ENCODE data around the gene RELN.

RELN gene

GRCh38 chr7:103622274-103622673 is 367.2 kb downstream of the RELN start:
- H3K9me2 ChIP-seq (ENCODE audit: low read depth, low read length) = no peaks in the 10 kb centered on the region
- H3K27ac ChIP-seq (ENCODE audit: low read depth, low read length, poor library complexity, severe bottlenecking) = no peak overlapping the region
- H3K4me2 ChIP-seq (ENCODE audit: low read length) = no peak overlapping the region
- no peaks in the 10 kb centered on the region for H3K27me3 ChIP-seq (ENCODE audit: insufficient read depth, low read length)
- TF ChIP-seq CTCF (IDR thresholded peaks at IDR 0.05; ENCODE audit: low read length) = no peak
- TF ChIP-seq EZH2 (IDR thresholded peaks at IDR 0.05; ENCODE audit: borderline replicate concordance, low read length) = no peak
- H3K4me3 ChIP-seq (ENCODE audit: low read depth, low read length, poor library complexity, severe bottlenecking) = no peak overlapping the region
- no peaks in the 10 kb centered on the region for H3K9me3 ChIP-seq (ENCODE audit: low read length)
- H3K79me2 ChIP-seq (ENCODE audit: insufficient read depth, low read length) = no peaks in the 10 kb centered on the region
- no peaks in the 10 kb centered on the region for H3F3A ChIP-seq (ENCODE audit: insufficient read depth, low read length)
- no peak overlapping the region for H2AFZ ChIP-seq (ENCODE audit: low read length)
- no peaks in the 10 kb centered on the region for H3K36me3 ChIP-seq (ENCODE audit: insufficient read depth, low read length)
- no peaks in the 10 kb centered on the region for H3K4me1 ChIP-seq (ENCODE audit: insufficient read depth, low read length, severe bottlenecking)
- no peak overlapping the region for H3K9ac ChIP-seq (ENCODE audit: low read length)
- no peaks in the 10 kb centered on the region for H4K20me1 ChIP-seq (ENCODE audit: insufficient read depth, low read length)

- no peaks in the 10 kb centered on the region for H3F3A ChIP-seq (ENCODE audit: insufficient read depth, low read length)
- TF ChIP-seq EZH2 (IDR thresholded peaks at IDR 0.05; ENCODE audit: borderline replicate concordance, low read length) (no peak), CTCF (IDR thresholded peaks at IDR 0.05; ENCODE audit: low read length) (peak; percentile 17; the same call in 1 of the 2 replicates)
- H3K9ac ChIP-seq (ENCODE audit: low read length) = no peak overlapping the region
- no peaks in the 10 kb centered on the region for H3K9me2 ChIP-seq (ENCODE audit: low read depth, low read length)
- H3K36me3 ChIP-seq (ENCODE audit: insufficient read depth, low read length) = no peaks in the 10 kb centered on the region
- H3K27ac ChIP-seq (ENCODE audit: low read depth, low read length, poor library complexity, severe bottlenecking) = no peak overlapping the region
- no peaks in the 10 kb centered on the region for H3K79me2 ChIP-seq (ENCODE audit: insufficient read depth, low read length)
- H4K20me1 ChIP-seq (ENCODE audit: insufficient read depth, low read length) = no peaks in the 10 kb centered on the region
- H3K27me3 ChIP-seq (ENCODE audit: insufficient read depth, low read length) = no peaks in the 10 kb centered on the region
- H2AFZ ChIP-seq (ENCODE audit: low read length) = no peak overlapping the region
- no peak overlapping the region for H3K4me2 ChIP-seq (ENCODE audit: low read length)
- no peaks in the 10 kb centered on the region for H3K4me1 ChIP-seq (ENCODE audit: insufficient read depth, low read length, severe bottlenecking)
- no peaks in the 10 kb centered on the region for H3K9me3 ChIP-seq (ENCODE audit: low read length)
- no peak overlapping the region for H3K4me3 ChIP-seq (ENCODE audit: low read depth, low read length, poor library complexity, severe bottlenecking)
These were observed 375.5 kb downstream of the RELN start for GRCh38 chr7:103613655-103614642.

- H2AFZ ChIP-seq (ENCODE audit: low read length) = no peak overlapping the region
- no peaks in the 10 kb centered on the region for H3K4me1 ChIP-seq (ENCODE audit: insufficient read depth, low read length, severe bottlenecking)
- H3K27me3 ChIP-seq (ENCODE audit: insufficient read depth, low read length) = no peaks in the 10 kb centered on the region
- H3K36me3 ChIP-seq (ENCODE audit: insufficient read depth, low read length) = no peaks in the 10 kb centered on the region
- H3K79me2 ChIP-seq (ENCODE audit: insufficient read depth, low read length) = no peaks in the 10 kb centered on the region
- H3K27ac ChIP-seq (ENCODE audit: low read depth, low read length, poor library complexity, severe bottlenecking) = no peak overlapping the region
- no peak overlapping the region for H3K4me2 ChIP-seq (ENCODE audit: low read length)
- H3K9me3 ChIP-seq (ENCODE audit: low read length) = no peaks in the 10 kb centered on the region
- H3F3A ChIP-seq (ENCODE audit: insufficient read depth, low read length) = no peaks in the 10 kb centered on the region
- no peaks in the 10 kb centered on the region for H4K20me1 ChIP-seq (ENCODE audit: insufficient read depth, low read length)
- TF ChIP-seq CTCF (IDR thresholded peaks at IDR 0.05; ENCODE audit: low read length) = no peak
- no peak for TF ChIP-seq EZH2 (IDR thresholded peaks at IDR 0.05; ENCODE audit: borderline replicate concordance, low read length)
- no peak overlapping the region for H3K4me3 ChIP-seq (ENCODE audit: low read depth, low read length, poor library complexity, severe bottlenecking)
- H3K9ac ChIP-seq (ENCODE audit: low read length) = no peak overlapping the region
- H3K9me2 ChIP-seq (ENCODE audit: low read depth, low read length) = no peaks in the 10 kb centered on the region
These were observed 379.7 kb downstream of the RELN start for GRCh38 chr7:103609778-103610177.

Measured in OCI-LY1 (cell line).